GM18519 (cell line): ENCODE results near the gene PPP1R36.

Source experiments
- ATAC-seq: cut with Tn5 transposase; IDR thresholded peaks from one replicate; pipeline ENCODE4 v1.9.1; 2021; ENCODE audit warnings: mild to moderate bottlenecking, moderate library complexity; ENCODE audit not compliant: unreplicated experiment, low FRiP score

Gene PPP1R36, protein sequence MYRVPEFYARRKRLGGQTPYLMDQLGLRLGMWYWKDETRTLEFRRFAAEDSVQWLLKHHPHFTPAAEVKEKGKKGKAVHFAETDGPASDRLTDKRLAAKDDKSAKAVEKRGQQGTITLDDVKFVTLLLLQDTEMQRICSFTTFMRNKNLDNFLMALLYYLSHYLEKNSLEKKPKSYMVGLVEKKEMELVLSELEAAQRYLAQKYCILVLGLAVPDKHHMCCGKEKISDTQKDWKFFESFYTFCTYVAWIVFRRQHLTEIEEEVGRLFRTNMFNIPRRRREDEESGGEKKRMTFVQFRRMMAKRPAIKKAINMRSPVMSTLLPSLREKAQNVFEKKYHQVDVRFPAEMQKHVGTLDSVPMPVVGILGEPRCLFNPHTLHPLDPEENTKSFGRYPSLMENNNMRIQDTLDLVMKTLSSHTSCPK

DNA sequence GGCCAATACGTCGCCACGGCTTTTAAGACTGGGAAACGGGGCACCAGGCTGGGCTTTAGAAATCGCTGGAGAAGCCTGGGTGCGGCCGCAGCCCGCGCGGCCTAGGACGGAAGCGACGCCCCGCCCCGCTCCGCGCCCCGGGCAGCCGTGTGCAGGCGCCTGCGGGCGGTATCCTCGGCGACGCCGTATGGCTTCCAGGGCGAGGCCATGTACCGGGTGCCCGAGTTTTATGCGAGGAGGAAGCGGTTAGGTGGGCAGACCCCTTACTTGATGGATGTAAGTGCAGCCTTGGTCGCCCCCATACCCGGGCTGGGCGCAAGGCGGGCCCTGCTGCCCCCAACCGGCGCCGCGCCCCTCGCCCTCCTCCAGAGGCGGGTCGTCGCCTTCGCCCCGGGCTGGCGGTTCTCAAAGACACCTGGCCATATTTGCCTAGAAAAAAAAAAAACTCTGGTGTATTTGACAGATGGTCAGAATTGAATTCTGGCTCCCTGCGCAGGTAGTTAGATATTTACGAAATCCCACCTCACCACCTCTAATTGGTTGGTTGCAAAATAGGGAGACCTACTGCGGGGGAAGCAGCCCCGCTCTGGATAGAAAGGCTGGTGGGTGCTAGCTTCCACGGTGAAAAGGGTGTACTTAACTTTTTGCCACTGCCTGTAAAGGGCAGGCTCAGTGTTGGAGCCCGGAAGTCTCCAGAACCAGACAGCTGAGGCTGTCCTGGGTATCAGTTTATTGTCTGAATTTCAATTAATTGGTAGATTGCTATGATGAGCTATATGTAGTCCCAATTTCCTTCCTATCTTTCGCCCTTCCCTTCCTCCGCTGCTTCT lies at the start of gene PPP1R36:
Gene PPP1R36, plus strand, starts transcription at position 171 of the 830 bp plus-strand sequence. Its CDS starts 37 bp downstream, at position 208.
- ATAC-seq: no peak

DNA sequence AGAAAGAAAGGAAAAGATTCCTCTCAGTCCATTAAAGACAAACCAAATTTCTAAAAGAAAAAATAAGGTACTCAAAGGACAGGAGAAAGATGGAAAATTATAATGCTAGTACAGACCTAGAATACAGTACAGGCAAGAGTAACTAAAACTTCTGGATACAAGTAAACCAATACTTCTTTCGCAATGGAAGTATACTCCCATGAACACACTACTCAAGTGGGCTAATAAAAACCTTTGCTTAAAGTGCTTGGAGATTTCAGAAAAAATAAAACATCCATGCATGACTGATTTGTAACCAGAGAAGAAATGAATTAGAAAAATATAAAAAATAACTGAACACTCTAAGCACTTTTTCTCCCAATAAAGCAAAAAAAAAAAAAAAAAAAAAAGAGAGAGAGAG lies 49.7 kb upstream of the PPP1R36 start:
- no peak for ATAC-seq

DNA sequence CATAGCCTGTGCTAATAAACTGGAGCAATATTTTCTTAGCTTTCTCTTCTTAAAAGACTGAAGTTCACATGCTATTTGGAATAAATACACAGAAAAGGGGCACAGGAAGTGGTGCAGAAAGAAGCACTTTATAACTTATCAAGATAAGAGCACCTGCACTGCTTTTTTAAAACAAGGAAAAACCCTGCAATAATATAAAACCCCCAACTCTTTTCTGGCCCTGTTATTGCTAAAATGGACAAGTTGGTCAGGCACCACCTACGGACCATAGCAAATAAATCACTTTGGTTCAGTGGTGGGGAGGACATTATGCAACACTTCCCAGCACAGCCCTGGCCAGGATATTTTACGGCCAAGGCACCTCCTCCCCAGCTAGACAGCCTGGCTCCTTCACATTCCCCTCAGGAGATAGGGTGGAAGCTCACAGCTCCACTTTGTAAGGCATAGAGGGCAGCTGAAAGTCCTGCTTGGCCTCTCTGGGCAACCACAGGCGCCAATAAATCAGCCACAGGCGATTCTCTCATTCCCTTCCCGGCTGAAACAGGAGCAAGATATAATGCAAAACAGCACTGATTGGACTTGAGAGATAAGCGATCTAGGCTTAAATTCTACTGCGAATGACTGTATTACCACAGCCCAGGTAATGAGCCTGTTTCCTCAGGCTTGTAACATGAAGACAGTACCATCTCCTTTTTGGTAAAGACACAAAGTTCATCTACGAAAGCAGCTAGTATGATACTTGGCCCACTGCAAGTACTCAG lies 48.2 kb upstream of the PPP1R36 start:
- ATAC-seq: no peak

DNA sequence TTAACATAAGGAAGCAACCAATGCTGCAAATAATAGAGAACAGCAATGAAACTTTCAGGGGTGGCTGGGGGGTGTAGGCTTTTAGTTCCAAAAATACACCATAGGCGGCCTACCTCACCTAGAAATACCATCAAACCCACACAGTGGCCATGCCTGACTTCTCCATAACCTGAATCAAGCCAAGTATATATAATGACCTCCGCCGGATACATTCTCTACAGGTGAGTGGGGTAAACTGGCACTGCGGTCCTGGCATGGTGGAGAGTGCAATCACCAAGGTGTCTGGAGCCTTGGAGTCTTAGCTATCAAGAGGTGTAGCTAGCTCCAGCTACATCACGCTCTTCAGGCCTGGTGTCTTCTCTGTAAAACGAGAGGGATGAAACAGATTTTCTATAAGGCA lies 47.3 kb upstream of the PPP1R36 start:
- no peak for ATAC-seq

DNA sequence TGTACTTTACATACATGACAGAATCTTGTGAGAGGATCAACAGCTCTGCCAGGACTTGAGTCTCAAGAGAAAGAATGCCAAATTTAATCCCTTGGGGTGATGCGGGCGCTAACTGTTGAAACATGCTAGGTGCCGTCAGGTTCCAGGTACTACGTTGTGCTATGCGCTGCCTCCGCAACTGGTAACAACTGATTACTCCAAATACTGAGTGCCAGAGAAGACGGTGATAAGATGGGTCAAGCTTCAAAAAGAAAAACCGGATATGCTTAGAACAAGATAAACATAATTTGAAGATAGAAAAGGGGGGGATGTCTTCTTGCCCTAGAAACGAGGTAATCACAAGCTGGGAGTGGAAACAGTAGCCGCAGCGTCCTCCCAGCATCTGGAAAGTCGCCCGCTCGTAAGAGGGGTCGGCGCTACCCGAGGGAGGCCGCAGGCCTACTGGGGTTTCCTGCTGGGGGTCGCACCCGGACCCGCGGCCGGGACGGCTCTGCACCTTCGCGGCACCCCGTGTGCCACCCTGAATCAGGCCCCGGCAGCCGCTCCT lies 46.8 kb upstream of the PPP1R36 start:
- peak; percentile 0 for ATAC-seq

DNA sequence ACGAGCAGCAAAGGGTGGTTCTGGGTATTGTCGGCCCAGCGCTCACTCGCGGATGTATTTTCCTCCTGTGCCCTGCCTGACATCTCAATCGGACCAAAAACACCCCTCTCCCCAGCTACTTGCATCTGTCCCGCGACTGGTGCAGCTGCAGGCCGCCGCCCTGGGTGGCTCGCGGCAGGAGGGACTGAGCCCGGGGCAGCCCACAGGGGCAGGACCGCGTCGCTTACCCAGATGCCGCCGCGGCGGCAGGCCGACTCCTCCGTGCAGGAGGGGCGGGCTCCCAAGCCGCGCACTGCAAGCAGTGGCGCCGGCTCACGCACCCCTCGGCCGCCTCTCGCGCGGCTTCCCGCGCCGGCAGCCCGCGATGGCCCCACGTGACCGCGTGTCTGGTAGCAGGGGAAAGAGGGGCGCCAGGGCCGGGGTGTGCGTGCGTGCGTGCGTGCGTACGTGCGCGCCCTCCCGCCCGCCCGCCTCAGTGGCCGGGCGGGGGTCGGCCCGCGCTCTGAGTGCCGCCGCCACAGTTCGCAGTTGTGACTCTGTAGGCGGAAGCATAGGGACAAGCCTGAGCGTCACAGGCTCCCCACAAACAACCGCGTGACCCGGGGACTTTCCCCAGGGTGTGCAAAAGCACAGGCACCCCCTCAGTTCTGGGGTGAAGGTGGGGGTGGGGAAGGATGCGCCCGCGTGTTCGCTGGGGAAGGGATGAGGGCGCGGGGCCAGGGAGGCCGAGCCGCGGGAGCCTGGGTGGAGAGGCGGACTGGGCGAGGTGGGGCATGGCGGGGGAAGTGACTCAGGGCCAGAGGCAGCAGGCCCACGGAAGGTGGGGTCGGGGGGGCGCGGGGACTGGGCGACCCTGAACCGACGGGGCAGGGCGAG lies 46.1 kb upstream of the PPP1R36 start, which contains the start of gene ZBTB25:
Gene ZBTB25, minus strand, starts transcription at position 405 of the 876 bp plus-strand sequence. CDS start 13,305 bp downstream, outside the sequence.
- ATAC-seq: peak; percentile 63

DNA sequence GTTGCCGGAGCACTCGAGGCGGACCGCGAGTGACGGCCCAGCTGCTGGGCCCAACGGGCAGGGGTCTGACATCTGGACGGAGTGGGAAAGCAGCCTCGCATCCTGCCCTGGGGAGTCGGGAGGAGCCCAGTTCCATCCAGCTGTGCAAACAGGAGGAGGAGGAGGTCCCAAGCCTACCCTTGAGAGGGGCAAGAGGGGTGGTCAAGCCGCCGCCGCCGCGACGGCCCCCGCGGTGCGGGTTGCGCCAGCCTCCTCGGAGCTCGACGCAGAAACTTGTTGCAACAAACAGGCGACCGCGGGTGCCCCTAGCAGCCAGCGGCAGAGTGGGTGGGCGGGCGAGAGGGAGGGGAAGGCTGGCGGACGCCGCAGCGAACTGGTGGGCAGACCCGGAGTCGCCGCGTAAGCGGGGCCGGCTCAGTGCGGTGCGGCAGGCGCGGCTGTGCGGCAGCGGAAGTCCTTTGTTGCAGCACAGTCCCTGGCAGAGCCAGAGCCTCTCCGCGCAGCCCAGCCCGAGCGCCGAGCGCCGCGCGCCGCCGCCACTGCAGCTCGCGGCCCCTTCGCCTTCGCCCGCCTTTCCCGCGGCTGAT lies 45.4 kb upstream of the PPP1R36 start, which contains the start of gene ZBTB1:
Gene ZBTB1, plus strand, starts transcription at position 461 of the 587 bp plus-strand sequence. CDS start 16,735 bp downstream, outside the sequence.
- no peak for ATAC-seq

DNA sequence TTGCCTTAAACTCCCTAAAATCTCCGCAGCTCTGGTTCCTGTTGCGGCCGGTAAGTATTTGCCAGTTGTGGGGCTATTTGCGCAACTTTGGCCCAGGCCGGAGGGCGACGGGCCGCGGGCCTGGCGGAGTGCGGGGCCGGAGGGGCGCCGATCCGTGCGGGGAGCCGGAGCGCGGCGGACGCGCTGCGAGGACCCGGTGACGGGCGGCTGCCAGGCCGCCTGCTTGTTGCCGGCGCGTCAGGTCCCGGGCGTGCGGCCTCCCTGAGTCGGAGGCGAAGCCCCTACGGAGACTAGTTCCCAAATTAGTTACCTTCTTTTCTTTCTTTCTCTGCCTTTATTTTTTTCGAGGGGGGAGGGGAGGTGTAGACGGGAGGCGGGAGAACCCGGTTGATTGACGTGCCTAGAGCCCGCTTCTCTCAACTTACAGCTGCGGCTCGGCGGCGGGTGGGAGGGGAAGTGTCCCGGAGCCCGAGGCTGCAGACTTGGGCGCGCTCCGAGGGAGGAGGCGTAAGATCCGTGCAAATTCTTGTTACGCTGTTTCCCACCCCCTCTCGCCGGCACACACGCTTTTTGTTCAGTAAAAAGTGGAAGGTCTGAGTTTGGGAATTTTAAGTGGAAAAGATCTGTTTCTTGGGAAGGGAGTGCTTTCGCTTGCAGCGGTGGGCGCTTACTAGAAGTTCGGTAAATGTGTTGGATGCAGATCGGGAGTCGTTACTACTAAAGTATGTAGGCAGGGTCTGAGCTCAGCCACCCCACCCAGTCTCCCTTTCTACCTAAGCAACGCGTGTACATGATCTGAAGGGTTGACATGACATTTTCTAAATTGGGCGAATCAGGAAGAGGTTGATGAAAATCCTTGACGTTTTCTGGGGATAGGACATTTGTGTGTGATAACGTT lies 44.6 kb upstream of the PPP1R36 start:
- no peak for ATAC-seq

DNA sequence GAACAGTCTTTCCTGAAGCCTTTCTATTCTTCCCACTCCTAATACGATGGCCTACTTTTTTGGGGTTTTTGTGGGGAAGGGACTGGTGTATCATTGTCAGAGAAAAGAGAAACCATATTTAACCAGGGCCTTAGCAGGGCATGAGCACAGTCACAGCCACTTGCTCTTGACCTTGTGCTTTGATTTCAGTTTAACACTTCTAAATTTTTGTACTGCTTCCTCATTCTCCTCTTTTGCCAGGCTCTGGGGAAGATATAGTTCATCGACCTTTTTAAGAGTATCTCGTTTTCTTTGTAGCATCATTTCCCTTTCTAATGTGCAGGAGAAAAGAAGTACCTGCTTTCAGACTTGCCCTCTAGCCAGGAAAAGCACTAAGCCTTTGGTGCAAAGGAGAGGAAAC lies 43.0 kb upstream of the PPP1R36 start:
- no peak for ATAC-seq

DNA sequence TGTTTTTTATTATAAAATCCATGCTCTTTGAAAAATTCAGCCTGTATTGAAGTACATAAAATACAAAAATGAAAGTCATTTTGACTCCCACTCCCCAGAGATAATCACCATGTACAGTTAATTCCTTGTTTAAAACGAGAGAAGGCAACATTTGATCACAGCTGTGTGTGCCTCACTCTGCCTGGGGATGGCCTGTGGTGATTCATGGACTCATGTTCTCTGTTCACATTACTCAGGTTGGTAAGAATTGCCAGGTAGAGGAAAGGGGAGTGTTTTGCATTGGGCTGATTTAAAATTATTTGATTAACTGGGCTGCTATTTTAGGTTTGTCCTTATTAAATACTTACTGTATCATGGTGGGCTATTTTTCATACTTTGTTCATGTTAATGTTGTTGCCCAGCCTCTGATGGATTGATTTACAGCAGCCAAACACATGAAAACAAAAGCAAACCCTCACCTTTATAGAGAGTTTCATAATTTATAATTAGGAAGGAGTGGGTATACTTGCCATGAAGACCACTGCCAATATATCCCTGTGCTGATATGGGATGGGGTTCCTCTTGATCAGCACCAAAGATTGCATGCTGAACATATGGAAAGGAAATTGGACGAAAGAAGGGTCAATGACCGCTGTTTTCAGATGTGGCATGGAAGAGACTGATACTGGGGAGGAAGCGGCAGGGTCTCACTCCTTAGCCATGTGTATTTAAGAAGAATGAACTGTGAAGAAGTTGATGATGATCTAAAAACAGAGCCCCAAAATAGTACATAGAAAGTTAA lies 42.2 kb upstream of the PPP1R36 start:
- ATAC-seq: no peak

DNA sequence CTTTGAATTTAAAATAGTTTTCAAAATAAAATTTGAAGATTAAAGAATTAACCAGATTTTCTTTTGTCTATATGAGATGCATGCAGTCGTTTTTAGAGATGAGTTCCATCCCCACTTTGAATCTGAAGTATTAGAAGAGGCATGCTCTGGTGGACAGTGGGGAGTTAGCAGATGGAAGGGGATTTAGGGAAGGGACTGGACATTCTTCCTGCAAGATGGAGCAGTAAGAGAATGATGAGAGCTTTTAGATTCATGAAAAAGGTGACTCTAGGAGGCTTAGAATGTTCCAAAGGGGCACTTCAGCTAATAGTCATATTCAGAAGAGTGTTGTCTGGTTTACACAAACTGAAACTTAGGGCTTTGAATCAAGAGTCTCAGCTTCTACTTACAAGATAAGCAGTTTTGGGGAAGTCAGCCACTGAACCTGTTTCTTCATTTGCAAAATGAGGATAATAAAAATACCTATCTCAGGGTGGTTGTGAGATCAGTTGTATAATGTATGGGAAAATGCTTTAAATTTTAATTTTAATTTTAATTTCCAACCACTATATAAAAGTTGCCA lies 41.5 kb upstream of the PPP1R36 start:
- no peak for ATAC-seq

DNA sequence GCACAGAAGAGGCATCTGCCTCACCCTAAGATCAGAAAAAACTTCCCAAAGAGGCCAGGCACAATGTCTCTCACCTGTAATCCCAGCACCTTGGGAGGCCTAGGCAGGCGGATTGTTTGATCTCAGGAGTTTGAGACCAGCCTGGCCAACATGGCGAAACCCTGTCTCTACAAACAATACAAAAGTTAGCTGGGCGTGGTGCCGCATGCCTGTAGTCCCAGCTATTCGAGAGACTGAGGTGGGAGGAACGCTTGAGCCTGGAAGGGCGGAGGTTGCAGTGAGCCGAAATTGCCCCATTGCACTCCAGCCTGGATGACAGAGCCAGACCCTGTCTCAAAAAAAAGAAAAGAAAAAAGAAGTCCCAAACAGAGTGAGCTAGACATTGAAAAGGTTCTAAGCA lies 40.7 kb upstream of the PPP1R36 start:
- ATAC-seq: no peak

DNA sequence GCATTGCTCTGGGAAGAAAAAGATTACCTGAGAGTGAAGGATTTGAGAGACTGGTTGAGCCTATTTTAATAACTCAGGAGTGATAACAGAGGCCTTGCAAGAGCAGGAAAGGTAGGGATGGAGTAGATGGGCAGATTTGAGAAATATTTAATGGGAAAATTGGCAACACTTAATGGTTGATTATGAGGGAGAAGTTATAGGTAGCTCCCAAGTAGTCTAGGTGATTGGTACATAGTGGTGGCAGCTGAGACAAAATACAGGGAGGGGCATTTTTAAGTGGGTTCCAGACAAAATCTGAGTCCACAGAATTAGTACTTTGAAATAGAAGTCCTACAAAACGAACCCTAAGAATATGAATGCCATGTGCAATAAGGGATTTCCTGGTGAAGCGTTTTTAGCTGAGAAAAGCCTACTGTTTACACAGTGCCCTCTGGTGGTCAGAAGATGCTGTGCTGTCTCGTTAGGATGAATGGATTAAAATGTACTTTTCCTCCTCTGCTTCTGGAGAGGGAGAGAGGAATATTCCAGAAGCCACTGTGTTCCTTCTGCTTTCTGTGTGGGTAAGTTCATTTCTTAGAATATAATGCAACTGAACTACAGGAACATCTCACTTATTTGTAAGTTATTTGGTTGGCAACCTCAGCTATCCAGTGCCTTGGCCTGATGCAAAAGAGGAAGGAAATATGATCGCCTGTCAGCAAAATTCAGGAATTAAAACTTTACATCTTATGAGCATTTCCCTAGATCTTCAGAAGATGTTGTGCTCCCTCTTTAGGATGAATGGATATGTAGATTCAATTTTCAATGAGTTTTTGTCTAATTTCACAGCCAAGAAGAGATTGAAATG lies 38.7 kb upstream of the PPP1R36 start:
- no peak for ATAC-seq

DNA sequence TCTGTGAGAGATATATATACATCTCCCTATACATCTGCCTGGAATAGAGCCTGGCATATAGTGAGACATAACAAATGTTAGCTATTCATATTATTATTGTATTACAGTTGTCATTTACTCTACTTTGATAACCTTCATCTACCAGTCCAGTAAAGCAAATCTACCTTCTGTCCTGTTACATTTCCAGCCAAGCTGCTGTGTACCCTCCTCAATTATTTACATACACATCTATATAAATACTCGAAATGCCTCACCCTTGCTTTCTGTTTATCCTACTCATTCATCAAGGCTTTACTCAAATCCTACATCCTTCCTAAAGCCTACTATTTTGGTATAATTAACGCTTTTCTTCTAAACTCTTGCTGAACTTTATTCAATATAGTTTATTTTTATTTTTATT lies 36.5 kb upstream of the PPP1R36 start:
- no peak for ATAC-seq

DNA sequence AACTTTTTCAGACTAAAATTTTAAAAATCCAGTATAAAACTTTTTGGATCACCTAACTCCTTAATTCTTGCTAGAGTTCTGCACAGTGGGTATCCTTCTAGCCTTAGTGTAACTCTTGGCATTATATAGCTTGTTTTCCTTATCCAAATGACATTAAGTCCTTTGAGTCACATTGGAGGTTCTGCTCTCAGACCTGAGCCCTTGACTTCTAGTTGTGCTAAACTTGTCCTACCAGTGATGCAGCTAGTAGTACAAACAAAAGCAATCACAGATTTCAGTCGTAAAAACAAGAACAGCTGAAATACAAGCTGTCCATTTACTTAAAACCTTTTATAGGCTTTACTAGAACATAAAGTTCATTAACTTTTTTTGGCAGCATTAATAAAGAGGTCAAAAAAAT lies 34.7 kb upstream of the PPP1R36 start:
- no peak for ATAC-seq

DNA sequence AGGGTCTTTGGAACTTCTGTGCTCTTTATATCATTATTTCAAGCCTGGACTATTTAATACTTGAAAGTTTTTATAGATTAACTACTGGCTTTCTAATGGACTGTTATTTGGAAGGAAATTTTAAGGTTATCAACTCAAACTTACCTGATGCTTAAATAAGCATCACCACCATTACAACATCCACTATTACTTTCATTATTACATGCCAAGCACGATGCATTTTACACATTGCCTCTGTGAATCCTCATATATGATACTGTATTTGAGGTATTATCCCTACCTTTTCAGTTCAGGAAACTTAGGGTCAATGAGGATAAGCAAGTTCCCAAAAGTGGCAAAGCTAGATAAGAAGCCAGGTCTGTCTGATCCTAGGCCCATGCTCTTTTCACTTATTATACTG lies 32.8 kb upstream of the PPP1R36 start:
- no peak for ATAC-seq
